Skeletal muscle tissue (tissue), 4 donors: ENCODE measurements around the gene RDX. TPM values are rescaled to one million over a fixed set of nuclear protein-coding genes. Genes with fewer than 3 reads are reported as not detected.

ENCODE experiments used
- H3K27ac ChIP-seq: one replicate; pipeline ENCODE4 v1.7.0; 2013; ENCODE audit warnings: mild to moderate bottlenecking, low read depth, low read length, inconsistent platforms
- H3K27me3 ChIP-seq, 3 donors: one replicate each; pipeline ENCODE4 v1.7.0; 2013; ENCODE audit warnings: low read length in 3 of 3; ENCODE audit not compliant: control insufficient read depth in 3 of 3, insufficient read depth in 3 of 3
- H3K36me3 ChIP-seq, 3 donors: one replicate each; pipeline ENCODE4 v1.7.0; 2013; ENCODE audit warnings: low read length in 3 of 3; ENCODE audit not compliant: control insufficient read depth in 3 of 3, insufficient read depth in 3 of 3
- H3K4me1 ChIP-seq, 3 donors: one replicate each; pipeline ENCODE4 v1.7.0; 2013; ENCODE audit warnings: low read length in 3 of 3, mild to moderate bottlenecking in 3 of 3; ENCODE audit not compliant: control insufficient read depth in 3 of 3, insufficient read depth in 3 of 3
- H3K4me3 ChIP-seq, 3 donors: one replicate each; pipeline ENCODE4 v1.7.0; 2013; ENCODE audit warnings: low read length in 3 of 3
- H3K9ac ChIP-seq, 3 donors: one replicate each; pipeline ENCODE4 v1.7.0; 2013; ENCODE audit warnings: low read length in 3 of 3, mild to moderate bottlenecking in 3 of 3, moderate library complexity in 2 of 3, low read depth in 1 of 3
- H3K9me3 ChIP-seq, 3 donors: one replicate each; pipeline ENCODE4 v1.7.0; 2013; ENCODE audit warnings: low read length in 3 of 3; ENCODE audit not compliant: control insufficient read depth in 3 of 3
- total RNA-seq: library from RNA; depleted of rRNA; stranded (reverse); fragments of >200 nt; gene quantifications from one replicate; pipeline ENCODE4 v1.2.3, GENCODE V29; 2014
- donor health status: Osteomylitis.

Gene RDX
- total RNA-seq, 1 donor from 2014 or later = 56.4 TPM

GRCh38 chr11:110279881-110280280, 16.5 kb downstream of the RDX start:
- Histone ChIP-seq H3K4me3 (no peak overlapping the region), H3K27me3 (no peaks in the 10 kb centered on the region), H3K27ac (no peak overlapping the region), H3K9me3 (no peaks in the 10 kb centered on the region), H3K36me3 (peaks cover 0 to 6% (median 4%) of the 10 kb centered on the region in 3 donors), H3K9ac (no peak overlapping the region), H3K4me1 (peaks cover 0 to 5% (median 4%) of the 10 kb centered on the region in 3 donors)

GRCh38 chr11:110272919-110273318, 23.5 kb downstream of the RDX start:
- no peaks in the 10 kb centered on the region for H3K4me1 ChIP-seq
- no peak overlapping the region for H3K4me3 ChIP-seq
- H3K27ac ChIP-seq = no peak overlapping the region
- H3K36me3 ChIP-seq = peaks cover 0 to 17% (median 6%) of the 10 kb centered on the region in 3 donors
- H3K9ac ChIP-seq = no peak overlapping the region
- no peaks in the 10 kb centered on the region for H3K9me3 ChIP-seq
- no peaks in the 10 kb centered on the region for H3K27me3 ChIP-seq

GRCh38 chr11:110269996-110270395, 26.4 kb downstream of the RDX start:
- no peaks in the 10 kb centered on the region for H3K4me1 ChIP-seq
- H3K36me3 ChIP-seq = peaks cover 0 to 14% (median 6%) of the 10 kb centered on the region in 3 donors
- H3K9ac ChIP-seq = no peak overlapping the region
- no peaks in the 10 kb centered on the region for H3K27me3 ChIP-seq
- no peak overlapping the region for H3K4me3 ChIP-seq
- H3K9me3 ChIP-seq = no peaks in the 10 kb centered on the region
- H3K27ac ChIP-seq = no peak overlapping the region

- no peaks in the 10 kb centered on the region for H3K27me3 ChIP-seq
Observed at GRCh38 chr11:110268441-110268840, 28.0 kb downstream of the RDX start.

GRCh38 chr11:110262072-110262403, 34.4 kb downstream of the RDX start:
- Histone ChIP-seq H3K4me1 (no peaks in the 10 kb centered on the region), H3K36me3 (peaks cover 0 to 19% (median 10%) of the 10 kb centered on the region in 3 donors), H3K9ac (no peak overlapping the region), H3K4me3 (no peak overlapping the region), H3K9me3 (no peaks in the 10 kb centered on the region), H3K27ac (no peak overlapping the region), H3K27me3 (no peaks in the 10 kb centered on the region)

More at GRCh38 chr11:110268441-110268840, 28.0 kb downstream of the RDX start:
- Histone ChIP-seq H3K9ac (no peak overlapping the region), H3K4me3 (no peak overlapping the region), H3K36me3 (peaks cover 0 to 17% (median 6%) of the 10 kb centered on the region in 3 donors), H3K9me3 (no peaks in the 10 kb centered on the region), H3K4me1 (no peaks in the 10 kb centered on the region), H3K27ac (no peak overlapping the region)

GRCh38 chr11:110261195-110262071, 35.0 kb downstream of the RDX start:
- Histone ChIP-seq H3K9me3 (no peaks in the 10 kb centered on the region), H3K4me1 (no peaks in the 10 kb centered on the region), H3K36me3 (peaks cover 0 to 19% (median 10%) of the 10 kb centered on the region in 3 donors), H3K9ac (no peak overlapping the region), H3K4me3 (no peak overlapping the region), H3K27ac (no peak overlapping the region), H3K27me3 (no peaks in the 10 kb centered on the region)

- H3K27me3 ChIP-seq = no peaks in the 10 kb centered on the region
- H3K9ac ChIP-seq = no peak overlapping the region
- no peak overlapping the region for H3K27ac ChIP-seq
- no peak overlapping the region for H3K4me3 ChIP-seq
- H3K9me3 ChIP-seq = no peaks in the 10 kb centered on the region
- peaks cover 0 to 23% (median 21%) of the 10 kb centered on the region in 3 donors for H3K36me3 ChIP-seq
- peaks cover 11 to 15% (median 13%) of the 10 kb centered on the region in 3 donors for H3K4me1 ChIP-seq
Observed at GRCh38 chr11:110253525-110253924, 42.9 kb downstream of the RDX start.

GRCh38 chr11:110251836-110252235, 44.6 kb downstream of the RDX start:
- H3K9ac ChIP-seq = peak overlapping the region in 2 of 3 donors; percentile 10 to 52
- peak overlapping the region; percentile 65 for H3K27ac ChIP-seq
- peaks cover 0 to 20% (median 20%) of the 10 kb centered on the region in 3 donors for H3K36me3 ChIP-seq
- H3K4me1 ChIP-seq = peaks cover 11 to 15% (median 13%) of the 10 kb centered on the region in 3 donors
- H3K27me3 ChIP-seq = no peaks in the 10 kb centered on the region
- no peaks in the 10 kb centered on the region for H3K9me3 ChIP-seq
- H3K4me3 ChIP-seq = no peak overlapping the region

- Histone ChIP-seq H3K9ac (no peak overlapping the region), H3K36me3 (peaks cover 0 to 26% (median 20%) of the 10 kb centered on the region in 3 donors), H3K4me3 (no peak overlapping the region), H3K4me1 (peaks cover 11 to 15% (median 13%) of the 10 kb centered on the region in 3 donors), H3K27me3 (no peaks in the 10 kb centered on the region), H3K27ac (peak overlapping the region; percentile 43), H3K9me3 (no peaks in the 10 kb centered on the region)
Observed at GRCh38 chr11:110250168-110250567, 46.2 kb downstream of the RDX start.

GRCh38 chr11:110249766-110250165, 46.6 kb downstream of the RDX start:
- Histone ChIP-seq H3K4me3 (no peak overlapping the region), H3K9ac (no peak overlapping the region), H3K36me3 (peaks cover 0 to 26% (median 20%) of the 10 kb centered on the region in 3 donors), H3K4me1 (peaks cover 11 to 15% (median 13%) of the 10 kb centered on the region in 3 donors), H3K9me3 (no peaks in the 10 kb centered on the region), H3K27me3 (no peaks in the 10 kb centered on the region), H3K27ac (peak overlapping the region; percentile 43)
